Right lung (tissue), 10 donors: ENCODE measurements around the gene SPATA46. TPM values are rescaled to one million over a fixed set of nuclear protein-coding genes. Genes with fewer than 3 reads are reported as not detected.
"Not testable (repeated sequence)": the region's sequence is repeated elsewhere in the genome, so short reads cannot be mapped to it uniquely, and the experiment has no call there.

ENCODE experiments used
- DNase-seq, 2 donors: peaks; one replicate each; pipeline ENCODE4 v3.0.0-alpha.2; 2013
- long read RNA-seq, 8 donors: transcript quantifications; one replicate each; lab custom pipeline, GENCODE V29; 2026
- polyA plus RNA-seq, 5 donors: library from polyadenylated mRNA; unstranded; fragments of 120-200 nt; gene quantifications; one replicate each; pipeline versions ENCODE4 v1.2.1 to v1.2.3, GENCODE V29; 2013; ENCODE audit warnings: inconsistent platforms in 1 of 5, low replicate concordance in 1 of 5; ENCODE audit not compliant: insufficient read length in 5 of 5, insufficient read depth in 1 of 5

SPATA46 gene, protein sequence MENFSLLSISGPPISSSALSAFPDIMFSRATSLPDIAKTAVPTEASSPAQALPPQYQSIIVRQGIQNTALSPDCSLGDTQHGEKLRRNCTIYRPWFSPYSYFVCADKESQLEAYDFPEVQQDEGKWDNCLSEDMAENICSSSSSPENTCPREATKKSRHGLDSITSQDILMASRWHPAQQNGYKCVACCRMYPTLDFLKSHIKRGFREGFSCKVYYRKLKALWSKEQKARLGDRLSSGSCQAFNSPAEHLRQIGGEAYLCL
- polyA plus RNA-seq: under 1 TPM; 0.32 to 0.76 (median 0.36) TPM
- long read RNA-seq, donor 1: 0 reads
- long read RNA-seq, donor 2: 0 reads
- long read RNA-seq, donor 3: 0 reads
- long read RNA-seq, donor 4: 0 reads
- long read RNA-seq, donor 5: 0 reads
- long read RNA-seq, donor 6: 0 reads
- long read RNA-seq, donor 7: 0 reads
- long read RNA-seq, donor 8: 0 reads

DNA sequence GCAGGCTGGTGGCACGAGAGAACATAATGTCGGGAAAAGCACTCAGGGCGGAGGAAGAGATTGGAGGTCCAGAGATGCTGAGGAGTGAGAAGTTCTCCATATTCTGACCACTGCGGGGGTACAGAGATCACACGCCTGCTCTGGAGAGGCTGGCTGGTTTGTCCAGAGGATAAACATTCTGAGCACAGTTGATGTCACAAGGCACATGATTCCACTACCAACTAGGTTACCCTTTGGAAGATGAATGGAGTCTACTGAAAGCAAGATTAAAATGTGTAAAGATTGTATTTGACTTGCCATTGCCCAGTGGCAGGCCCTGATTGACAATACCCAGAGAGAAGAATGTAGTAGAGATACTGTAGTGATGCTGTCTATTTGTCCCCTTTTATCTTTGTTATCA lies at the start of gene SPATA46:
Gene SPATA46, minus strand, starts transcription at position 164 of the 400 bp plus-strand sequence. Its CDS starts 64 bp downstream, at position 100.
- no peak for DNase-seq

DNA sequence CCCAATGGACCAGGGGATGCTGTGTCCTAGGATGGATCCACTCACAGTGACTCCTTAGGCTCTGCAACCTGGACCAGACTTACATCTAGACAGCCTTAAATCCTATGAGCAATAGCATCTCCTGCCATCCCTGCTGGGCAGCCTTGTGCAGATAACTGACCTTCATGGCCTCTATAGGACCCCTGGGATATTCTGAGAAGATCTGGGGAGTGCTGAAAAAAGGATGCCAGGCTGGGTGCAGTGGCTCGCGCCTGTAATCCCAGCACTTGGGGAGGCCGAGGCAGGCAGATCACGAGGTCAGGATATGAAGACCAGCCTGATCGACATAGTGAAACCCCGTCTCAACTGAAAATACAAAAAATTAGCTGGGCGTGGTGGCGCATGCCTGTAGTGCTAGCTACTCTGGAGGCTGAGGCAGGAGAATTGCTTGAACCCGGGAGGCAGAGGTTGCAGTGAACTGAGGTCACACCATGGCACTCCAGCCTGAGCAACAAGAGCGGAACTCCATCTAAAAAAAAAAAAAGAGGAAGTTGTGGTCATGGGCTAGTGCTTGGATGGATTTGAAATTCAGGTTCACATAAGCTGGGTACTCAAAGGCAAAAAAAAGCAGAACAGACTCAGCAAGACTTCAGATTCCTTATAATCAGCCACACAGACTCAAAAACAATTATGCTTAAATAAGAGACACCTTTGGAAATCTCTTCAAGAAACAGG lies 46.2 kb upstream of the SPATA46 start:
- DNase-seq: no peak

DNA sequence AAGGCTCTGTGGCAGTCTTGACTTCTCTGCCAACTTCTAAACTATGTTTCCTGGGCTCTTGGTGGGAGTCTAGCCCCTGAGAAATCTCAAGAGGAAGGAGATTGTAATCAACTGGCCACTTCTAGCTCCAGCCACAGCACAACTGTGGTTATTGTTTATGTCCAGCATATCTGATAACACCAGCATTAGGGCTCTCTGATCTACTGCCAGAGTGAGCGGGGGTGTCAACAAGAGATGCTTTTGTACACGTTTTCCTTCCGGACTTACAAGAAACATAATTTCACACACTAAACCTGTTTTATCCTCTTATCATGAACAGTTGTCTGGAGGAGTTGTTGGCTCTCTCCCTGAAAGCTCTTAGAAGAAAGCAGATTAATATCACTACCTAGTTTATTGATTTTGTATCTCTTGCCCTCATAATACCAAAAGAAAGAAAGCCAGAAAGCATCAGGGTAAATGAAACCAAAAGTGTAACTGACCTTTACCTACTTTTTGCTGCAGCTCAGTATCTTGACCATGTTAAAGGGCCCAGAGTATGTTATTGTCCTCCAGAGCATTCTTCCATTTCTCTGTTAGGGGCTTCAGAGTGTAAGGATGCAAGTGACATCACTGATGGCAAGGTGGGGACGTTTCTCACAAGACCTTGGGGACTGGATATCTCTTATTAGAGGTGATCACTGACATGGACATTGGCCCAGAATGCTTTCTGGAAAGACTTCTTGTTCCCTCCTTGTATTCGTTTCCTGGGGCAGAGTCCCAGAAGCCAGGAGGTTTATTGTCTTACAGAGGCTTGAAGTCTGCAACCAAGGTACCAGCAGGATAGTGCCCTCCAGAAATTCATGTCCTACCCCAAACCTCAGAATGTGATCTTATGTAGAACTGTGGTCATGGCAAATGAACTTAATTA lies 44.9 kb upstream of the SPATA46 start:
- DNase-seq: no peak

DNA sequence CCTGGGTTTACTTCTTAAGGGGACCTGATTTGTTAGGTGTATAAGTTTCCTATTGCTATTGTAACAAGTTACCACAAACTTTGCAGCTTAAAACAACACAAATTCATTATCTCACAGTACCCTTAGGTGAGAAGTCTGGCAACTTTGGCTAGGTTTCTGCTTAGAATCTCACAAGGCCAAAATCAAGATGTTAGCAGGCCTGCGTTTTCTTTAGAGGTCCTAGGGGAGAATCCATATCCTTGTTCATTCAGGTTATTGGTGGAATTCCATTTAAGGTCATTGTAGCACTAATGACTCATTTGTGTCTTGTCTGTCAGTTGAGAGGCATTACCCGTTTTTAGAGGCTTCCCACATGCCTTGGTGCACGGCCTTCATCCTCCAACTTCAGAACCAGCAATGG lies 43.5 kb upstream of the SPATA46 start:
- DNase-seq: no peak

DNA sequence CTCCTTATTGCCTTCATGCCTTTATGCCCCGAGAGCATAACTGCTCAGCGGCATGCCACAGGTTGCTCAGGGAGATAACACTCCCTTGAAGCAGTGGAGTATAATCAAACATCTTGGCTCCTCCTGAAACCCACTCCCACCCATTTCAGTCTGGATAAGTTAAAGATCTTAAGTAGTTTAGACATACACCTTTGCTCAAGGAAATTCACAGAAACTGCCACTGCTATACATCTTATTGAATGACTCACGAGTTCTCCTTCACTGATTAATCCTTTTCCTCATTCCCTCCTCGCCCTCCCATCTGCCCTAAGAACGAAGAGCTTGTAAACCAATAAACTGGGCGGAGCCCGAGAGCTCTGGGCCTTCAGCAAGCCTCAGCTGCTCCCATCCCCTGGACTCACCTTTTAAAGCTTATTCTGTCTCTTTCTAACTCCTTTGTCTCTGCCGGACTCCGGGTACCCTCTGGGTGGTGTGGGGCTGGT lies 42.8 kb upstream of the SPATA46 start:
- DNase-seq: not testable (repeated sequence)

DNA sequence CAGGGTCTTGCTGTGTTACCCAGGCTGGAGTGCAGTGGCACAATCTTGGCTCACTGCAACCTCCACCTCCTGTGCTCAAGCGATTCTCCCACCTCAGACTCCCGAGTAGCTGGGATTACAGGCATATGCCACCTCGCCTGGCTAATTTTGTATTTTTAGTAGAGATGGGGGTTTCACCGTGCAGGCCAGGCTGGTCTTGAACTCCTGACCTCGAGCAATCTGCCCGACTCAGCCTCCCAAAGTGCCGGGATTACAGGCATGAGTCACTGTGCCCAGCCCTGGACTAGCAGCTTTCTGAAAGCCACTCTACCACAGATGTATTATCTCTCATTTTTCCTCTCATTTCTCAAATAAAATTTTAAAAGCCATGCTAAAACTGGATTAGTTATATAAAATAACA lies 41.9 kb upstream of the SPATA46 start:
- not testable (repeated sequence) for DNase-seq

DNA sequence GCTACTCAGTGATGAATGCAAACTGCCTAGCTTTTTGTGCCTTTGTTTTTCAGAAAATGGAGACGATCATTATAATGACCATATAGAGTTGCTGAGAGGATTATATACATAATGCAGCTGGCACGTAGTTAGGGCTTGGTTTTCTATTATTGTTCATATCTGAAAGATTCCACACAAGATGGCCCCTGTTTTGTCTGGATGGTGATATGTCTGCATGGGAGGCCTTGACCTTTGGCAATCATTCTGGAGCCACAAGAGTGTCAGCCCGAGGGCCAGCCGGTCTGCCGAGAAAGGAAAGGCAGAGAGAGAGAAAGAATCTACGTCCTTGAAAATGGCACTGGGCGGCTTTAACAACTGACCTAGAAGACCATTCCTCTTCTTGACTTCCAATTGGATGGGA lies 41.0 kb upstream of the SPATA46 start:
- DNase-seq: no peak

DNA sequence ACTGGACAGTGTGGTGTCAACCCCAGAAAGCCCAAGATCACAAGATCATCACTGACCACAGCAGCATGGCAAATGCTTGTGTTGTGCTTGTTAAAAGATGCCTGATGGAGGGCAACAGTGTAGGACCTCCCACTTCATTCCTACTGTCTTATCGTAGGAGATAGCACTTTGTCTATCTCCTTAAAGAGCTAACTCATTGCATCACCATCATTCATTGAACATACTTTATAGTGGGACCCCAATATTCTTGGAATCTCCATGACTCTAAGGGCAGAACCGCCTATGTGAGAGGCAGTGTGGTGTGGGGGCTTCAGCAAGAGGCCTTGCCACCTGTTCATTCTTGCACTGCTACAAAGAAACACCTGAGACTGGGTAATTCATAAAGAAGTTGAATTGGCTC lies 40.3 kb upstream of the SPATA46 start:
- DNase-seq: no peak

DNA sequence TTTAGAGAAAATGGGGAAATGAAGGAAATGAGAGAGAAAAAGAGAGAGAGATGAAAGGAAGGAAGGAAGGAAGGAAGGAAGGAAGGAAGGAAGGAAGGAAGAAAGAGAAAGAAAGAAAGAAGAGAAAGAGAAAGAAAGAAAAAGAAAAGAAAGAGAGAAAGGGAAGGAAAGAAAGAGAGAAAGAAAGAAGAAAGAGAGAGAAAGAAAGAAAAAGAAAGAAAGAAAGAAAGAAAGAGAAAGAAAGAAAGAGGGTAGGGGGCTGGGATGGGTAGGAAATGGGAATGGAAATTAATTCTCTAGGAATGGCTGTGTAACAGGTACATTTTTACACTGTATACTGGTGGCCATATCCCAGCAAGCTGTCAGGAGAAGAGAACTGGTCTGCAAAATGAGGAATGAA lies 39.6 kb upstream of the SPATA46 start:
- DNase-seq: no peak

DNA sequence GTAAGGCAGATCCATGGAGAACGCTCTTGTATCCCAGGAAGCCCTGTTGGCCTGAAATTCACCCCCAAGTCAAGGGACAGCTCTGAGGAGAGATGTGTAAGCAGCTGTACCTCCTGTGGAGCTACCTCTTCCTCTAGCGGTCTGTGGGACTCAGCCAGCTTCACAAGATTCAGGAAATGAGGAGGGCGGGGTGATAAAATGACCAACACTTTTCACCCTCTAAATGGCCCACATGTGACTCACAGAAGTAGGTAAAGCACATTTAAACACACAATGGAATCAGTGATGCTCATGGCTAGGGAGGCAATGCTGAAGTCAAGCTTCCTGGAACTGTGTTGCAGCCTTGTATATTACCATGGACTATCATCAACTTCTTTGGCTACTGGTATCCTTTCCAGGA lies 35.3 kb upstream of the SPATA46 start, which contains the start of gene SH2D1B:
Gene SH2D1B, minus strand, starts transcription at position 135 of the 400 bp plus-strand sequence. Its CDS starts 120 bp downstream, at position 15.
- no peak for DNase-seq

DNA sequence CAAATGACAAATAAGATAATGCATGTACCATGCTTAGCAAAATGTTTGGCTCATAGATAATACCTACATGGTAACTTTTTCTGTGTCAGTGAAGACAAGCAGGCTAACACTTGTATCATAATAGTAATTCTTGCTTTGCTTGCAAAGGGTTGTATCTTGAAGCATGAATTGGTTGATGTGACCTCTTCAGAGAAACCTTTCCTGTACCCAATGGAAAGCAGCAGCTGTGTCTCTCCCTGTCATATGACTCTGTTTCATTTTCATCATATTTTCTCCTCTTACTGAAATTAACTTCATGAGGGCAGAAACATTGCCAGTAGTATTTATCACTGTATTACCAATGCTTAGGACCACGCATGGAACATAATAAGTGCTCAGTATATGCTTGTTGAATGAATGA lies 30.9 kb upstream of the SPATA46 start:
- no peak for DNase-seq

DNA sequence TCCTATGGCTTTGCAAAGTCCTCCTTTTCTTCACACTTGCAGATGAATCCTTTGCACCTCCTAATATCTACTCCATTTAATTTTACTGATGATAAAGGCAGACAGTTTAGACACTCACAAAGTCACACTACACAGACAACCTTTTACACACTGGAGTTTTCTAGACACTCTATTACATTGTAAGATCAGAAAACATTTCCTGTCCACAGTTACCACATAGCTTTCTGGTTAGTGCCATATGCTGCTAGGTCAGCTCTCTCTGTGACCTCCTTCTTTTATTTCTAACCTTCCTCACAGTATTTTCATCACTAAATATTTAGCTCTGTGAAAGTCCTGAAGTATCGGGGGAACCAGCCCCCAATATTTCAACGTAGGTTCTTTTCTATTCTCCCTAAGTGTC lies 30.2 kb upstream of the SPATA46 start:
- DNase-seq: no peak

DNA sequence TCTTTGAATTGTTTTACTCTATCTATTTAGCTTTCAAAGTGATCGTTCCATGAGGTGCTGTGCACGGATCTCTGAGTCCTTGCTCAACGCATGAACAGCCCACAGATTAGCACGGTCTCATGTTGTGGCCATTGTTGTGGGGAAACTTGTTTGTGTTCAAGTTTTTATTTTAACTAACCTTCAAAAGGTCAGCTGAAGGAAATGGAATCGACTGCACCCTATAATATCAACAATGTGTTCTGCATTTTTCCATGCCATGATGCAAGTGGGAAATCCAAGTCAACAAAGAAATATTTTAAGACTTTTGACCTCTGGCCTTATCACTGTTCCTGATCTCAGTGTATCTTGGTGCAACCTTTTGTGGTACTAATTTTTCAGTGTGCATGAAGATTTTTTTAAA lies 29.1 kb upstream of the SPATA46 start:
- no peak for DNase-seq

DNA sequence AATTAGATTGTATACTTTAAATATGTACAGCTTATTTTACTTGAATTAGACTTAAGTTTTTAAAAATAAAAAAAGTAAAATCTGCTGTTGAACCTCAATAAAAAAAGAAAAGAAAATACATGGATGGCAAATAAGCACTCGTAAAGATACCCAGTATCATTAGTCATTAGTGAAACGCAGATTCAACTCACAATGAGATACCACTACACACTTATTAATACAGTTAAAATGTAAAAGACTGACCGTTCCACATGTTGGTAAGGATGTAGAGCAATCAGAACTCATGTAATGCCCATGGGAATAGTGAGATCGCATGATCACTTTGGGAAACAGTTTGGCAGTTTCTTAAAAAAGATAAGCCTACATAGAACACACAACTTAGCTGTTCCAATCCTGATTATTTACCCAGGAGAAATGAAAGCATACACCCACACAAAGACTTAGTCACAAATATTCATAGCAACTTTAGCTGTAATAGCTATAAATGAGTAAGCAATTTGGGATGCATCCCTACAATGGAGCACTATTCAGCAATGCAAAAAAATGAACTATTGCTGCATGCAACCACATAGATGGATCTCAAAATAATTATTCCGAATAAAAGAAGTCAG lies 28.0 kb upstream of the SPATA46 start:
- no peak for DNase-seq

DNA sequence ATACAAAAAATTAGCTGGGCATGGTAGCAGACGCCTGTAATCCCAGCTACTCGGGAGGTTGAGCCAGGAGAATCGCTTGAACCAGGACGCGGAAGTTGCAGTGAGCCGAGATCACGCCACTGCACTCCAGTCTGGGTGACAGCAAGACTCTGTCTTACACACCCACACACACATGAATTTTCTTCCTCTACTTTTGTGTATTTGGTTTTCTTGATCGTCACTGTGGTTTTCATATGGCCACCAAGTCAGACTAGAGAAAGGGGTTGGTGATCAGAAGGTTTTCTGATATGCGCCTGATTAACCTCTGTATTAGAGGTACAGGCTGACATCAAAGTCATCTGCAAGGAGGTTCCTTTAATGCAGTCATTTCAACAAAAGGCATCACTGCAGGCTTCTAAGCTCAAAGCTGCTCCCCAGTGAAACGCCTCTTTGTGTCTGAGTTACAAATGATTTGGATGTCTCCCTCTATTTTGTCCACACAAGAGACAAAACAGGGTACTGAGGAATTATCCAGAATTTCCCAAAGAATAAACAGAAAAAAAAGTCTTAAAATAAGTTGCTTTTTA lies 24.2 kb upstream of the SPATA46 start:
- DNase-seq: no peak

DNA sequence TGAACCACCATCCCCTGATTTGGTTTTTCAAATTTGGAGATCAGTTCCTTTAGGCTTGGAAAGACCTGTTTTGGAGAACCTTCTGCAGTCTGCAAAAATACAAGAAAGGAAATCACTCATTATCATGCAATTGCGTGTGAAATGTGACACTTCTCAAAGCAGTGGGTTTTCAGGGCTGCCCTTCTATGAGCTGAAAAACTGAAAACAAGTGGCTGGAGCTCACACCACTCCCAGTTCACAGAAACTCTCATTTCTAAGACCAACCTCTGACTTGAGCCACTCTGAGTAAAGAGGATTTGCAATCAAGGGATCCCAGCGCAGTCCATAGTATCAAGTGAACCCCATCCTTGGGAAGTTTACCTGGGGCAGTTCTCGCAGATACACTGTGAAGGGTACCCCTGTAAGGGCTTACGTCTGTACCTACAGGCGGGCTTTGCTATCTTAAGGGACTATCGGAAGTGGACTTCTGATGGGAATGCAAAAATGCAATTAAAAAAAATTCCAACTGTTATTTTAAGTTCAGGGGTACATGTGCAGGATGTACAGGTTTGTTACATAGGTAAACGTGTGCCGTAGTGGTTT lies 22.4 kb upstream of the SPATA46 start:
- no peak for DNase-seq

DNA sequence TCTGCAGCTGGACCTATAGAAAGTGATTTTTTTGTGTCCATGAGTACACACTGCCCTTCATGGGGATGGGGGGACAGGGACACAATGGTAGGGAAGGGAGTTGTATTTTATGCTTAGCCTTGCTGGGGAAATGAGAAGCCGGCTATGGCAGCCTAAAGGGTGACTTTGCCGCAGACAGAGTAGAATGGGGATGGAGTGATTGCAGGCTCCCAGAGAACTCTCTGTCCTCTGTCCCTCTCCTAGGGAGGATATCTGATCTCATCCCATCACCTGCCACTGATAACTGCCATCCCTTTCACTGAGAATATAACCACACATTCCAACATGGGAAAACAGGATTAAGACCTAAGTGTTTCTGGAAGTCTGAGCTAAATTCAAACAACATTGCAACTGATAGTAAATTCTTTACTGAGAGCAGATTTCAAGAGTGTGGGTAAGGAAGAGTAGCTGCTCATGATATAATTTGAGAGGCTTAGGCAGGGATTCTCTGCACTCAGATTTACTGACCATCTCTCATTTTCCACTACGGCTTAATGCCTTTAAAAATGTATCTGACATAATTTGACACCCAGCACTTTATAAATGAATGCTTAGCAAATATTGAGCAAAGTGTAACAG lies 21.4 kb upstream of the SPATA46 start:
- DNase-seq: no peak

DNA sequence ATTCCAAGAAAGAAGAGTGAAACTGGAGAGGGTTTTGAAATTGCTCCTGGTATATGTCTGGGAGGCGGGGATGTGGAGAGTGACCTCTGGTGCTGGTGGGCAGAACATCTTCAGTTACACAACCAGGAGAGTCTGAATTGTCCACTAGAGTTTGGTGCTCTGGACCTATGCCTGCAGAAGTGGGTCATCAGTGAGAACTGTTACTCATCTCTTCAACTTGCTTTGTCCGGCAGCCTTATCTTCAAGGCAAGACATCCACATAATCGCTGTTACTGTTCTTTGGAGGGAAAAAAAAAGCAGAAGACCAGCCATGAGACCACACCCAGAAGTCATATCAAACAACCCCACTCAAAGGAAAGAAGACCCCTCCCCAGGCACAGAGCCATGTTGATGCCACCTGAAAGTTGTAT lies 20.4 kb upstream of the SPATA46 start:
- DNase-seq: no peak

DNA sequence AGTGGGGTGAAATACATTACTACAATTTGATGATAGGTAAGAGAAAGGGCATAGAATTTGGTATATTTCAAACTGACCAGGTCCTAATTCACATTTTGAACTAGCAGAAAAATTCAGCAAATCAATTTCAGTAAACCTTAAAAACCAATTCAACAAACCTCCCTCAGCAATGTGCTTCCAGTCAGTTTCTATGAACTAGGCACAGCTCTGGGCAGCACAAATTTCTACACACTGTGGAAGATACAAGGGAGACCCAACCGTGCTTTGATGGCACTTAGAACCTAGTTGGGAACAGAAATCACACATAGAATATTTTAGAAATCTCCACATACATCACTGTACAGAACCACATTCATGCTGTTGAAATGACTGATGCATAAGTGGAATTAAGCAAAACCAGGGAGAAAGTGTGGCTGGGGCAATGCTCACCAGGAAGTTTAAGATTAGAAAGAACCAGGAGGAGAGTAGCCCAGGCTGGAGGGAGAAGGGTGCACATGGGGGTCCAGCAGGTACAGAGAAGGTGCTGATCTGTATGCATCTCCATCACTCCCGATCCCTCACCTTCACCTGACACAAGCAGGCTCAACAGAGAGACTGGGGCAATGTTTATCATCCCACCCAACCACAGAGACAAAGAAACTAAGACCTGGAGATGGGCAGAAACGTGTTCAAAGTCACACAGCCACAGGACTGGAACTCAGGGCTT lies 19.7 kb upstream of the SPATA46 start:
- DNase-seq: no peak
